GM12878 (cell line): ENCODE measurements around the gene B3GNT8. TPM values are rescaled to one million over a fixed set of nuclear protein-coding genes. Genes with fewer than 3 reads are reported as not detected.

Experiments used
- ATAC-seq: fragments of 200-7000 bp; cut with Tn5 transposase; 3 replicates; pipeline ENCODE4 v1.9.1; 2020; ENCODE audit warnings: mild to moderate bottlenecking, moderate library complexity
- BruUV-seq: library from RNA; stranded (reverse); fragments of 400-500 nt; replicated peaks from 2 replicates; lab custom pipeline; 2021; lab: Mats Ljungman, UMichigan
- CTCF ChIA-PET: fragments of 300-600 bp; sonication (Branson Sonifier 250); formaldehyde crosslinking; extraction: SDS; loops from one replicate; lab custom pipeline; 2021; ENCODE audit warnings: inconsistent platforms; lab: Yijun Ruan, JAX
- POLR2A ChIA-PET: fragments of 350-600 bp; formaldehyde crosslinking; extraction: SDS; loops from one replicate; lab custom pipeline; 2021; ENCODE audit warnings: inconsistent platforms; lab: Charles Lee
- RAD21 ChIA-PET: fragments of 300-600 bp; sonication (Branson Sonifier 250); formaldehyde crosslinking; loops from one replicate; lab custom pipeline; 2023; ENCODE audit warnings: antibody characterized with exemption; ENCODE audit not compliant: unreplicated experiment; lab: Charles Lee
- SMC1A ChIA-PET: fragments of 300-600 bp; sonication (Branson Sonifier 250); formaldehyde crosslinking; loops from one replicate; lab custom pipeline; 2023; ENCODE audit not compliant: unreplicated experiment, uncharacterized antibody; lab: Charles Lee
- DNase-seq: peaks from one replicate; pipeline ENCODE4 v3.0.0-alpha.2; 2011; ENCODE audit warnings: low read depth, low spot score
- FAIRE-seq: peaks from 3 replicates; lab custom pipeline; 2011; peaks lifted over from hg19 to GRCh38; lab: Jason Lieb, UNC
- H2AFZ ChIP-seq: 2 replicates; pipeline ENCODE4 v1.6.0; 2011; ENCODE audit warnings: low read depth, low read length, control low read depth; ENCODE audit not compliant: control insufficient read depth
- H3K27ac ChIP-seq: 2 replicates; pipeline ENCODE4 v1.5.1; 2011; ENCODE audit warnings: control low read depth; ENCODE audit not compliant: control insufficient read depth, insufficient read depth
- H3K27me3 ChIP-seq, 2 experiments: replicated peaks in 1 of 2; 2 replicates each; pipeline versions ENCODE4 v1.6.0 to v1.6.1; 2011; ENCODE audit warnings: low read length in 1 of 2; ENCODE audit not compliant: control insufficient read depth in 2 of 2, insufficient read depth in 2 of 2
- H3K36me3 ChIP-seq, 2 experiments: 2 replicates each; pipeline ENCODE4 v1.5.1; 2011; ENCODE audit warnings: low read length in 1 of 2; ENCODE audit not compliant: control insufficient read depth in 2 of 2, insufficient read depth in 2 of 2
- H3K4me1 ChIP-seq: 2 replicates; pipeline ENCODE4 v1.6.1; 2011; ENCODE audit warnings: mild to moderate bottlenecking, low read length, moderate library complexity, mixed read lengths; ENCODE audit not compliant: control insufficient read depth, insufficient read depth
- H3K4me2 ChIP-seq: 2 replicates; pipeline ENCODE4 v1.6.0; 2011; ENCODE audit warnings: control low read depth; ENCODE audit not compliant: control insufficient read depth, insufficient read depth
- H3K4me3 ChIP-seq: fragments of 200-600 bp; sonication (generic); 2 replicates; pipeline ENCODE4 v1.5.1; 2016
- H3K79me2 ChIP-seq: 2 replicates; pipeline ENCODE4 v1.6.0; 2011; ENCODE audit warnings: low read length; ENCODE audit not compliant: control insufficient read depth, insufficient read depth
- H3K9ac ChIP-seq: 2 replicates; pipeline ENCODE4 v1.8.0; 2011; ENCODE audit warnings: low read length, control low read depth, mixed read lengths; ENCODE audit not compliant: control insufficient read depth, insufficient read depth
- H3K9me3 ChIP-seq: replicated peaks from 3 replicates; pipeline ENCODE4 v1.5.1; 2011; ENCODE audit warnings: mild to moderate bottlenecking, low read length; ENCODE audit not compliant: control insufficient read depth, insufficient read depth
- H4K20me1 ChIP-seq: 2 replicates; pipeline ENCODE4 v1.6.0; 2011; ENCODE audit not compliant: control insufficient read depth, insufficient read depth
- CHD4 ChIP-seq: fragments of 200-600 bp; sonication (generic); IDR thresholded peaks from 2 replicates; pipeline ENCODE4 v1.6.1; 2016; ENCODE audit warnings: mild to moderate bottlenecking
- EZH2 ChIP-seq: IDR thresholded peaks from 2 replicates; pipeline ENCODE4 v1.6.1; 2012; ENCODE audit warnings: low read depth, mild to moderate bottlenecking, control low read depth, inconsistent platforms, low read length, borderline replicate concordance; ENCODE audit not compliant: control insufficient read depth
- KDM1A ChIP-seq: fragments of 200-600 bp; sonication (generic); IDR thresholded peaks from 2 replicates; pipeline ENCODE4 v1.6.1; 2016; ENCODE audit warnings: borderline replicate concordance
- MXI1 ChIP-seq: fragments of 150-350 bp; IDR thresholded peaks from 2 replicates; pipeline ENCODE4 v1.6.1; 2011; ENCODE audit warnings: low read depth, mild to moderate bottlenecking, inconsistent platforms, low read length, improper control_type of control experiment
- NR2C1 ChIP-seq: fragments of 450-650 bp; IDR thresholded peaks from 2 replicates; pipeline ENCODE4 v1.6.1; 2017; ENCODE audit warnings: antibody characterized with exemption, mild to moderate bottlenecking, moderate library complexity
- TAF1 ChIP-seq: IDR thresholded peaks from 2 replicates; pipeline ENCODE4 v1.6.1; 2011; ENCODE audit warnings: mild to moderate bottlenecking, low read depth, low read length, borderline replicate concordance
- ZNF24 ChIP-seq: fragments of 450-650 bp; IDR thresholded peaks from 2 replicates; pipeline ENCODE4 v1.6.1; 2017; ENCODE audit warnings: antibody characterized with exemption, mild to moderate bottlenecking
- ZNF622 ChIP-seq: fragments of 450-650 bp; IDR thresholded peaks from 2 replicates; pipeline ENCODE4 v1.6.1; 2017; ENCODE audit warnings: mild to moderate bottlenecking, inconsistent platforms
- WGBS: methylation state at CpG from one replicate; pipeline ENCODE4 v1.1.6; 2016; ENCODE audit warnings: low lambda C conversion rate; ENCODE audit not compliant: insufficient replicate concordance, insufficient coverage; ENCODE audit errors: missing lambda C conversion rate; 5-methylcytosine and 5-hydroxymethylcytosine counted together
- in situ Hi-C: fragments of 300-500 bp; cut with MboI; formaldehyde crosslinking; loops from 9 replicates; pipeline ENCODE4 v1.14.3; 2018; ENCODE audit warnings: mixed read lengths
- intact Hi-C: fragments of 100-400 bp; cut with micrococcal nuclease; formaldehyde crosslinking; loops from one replicate; pipeline ENCODE4 v1.14.2; 2022; ENCODE audit not compliant: unreplicated experiment
- polyA plus RNA-seq, 11 experiments: library from polyadenylated mRNA; depleted of rRNA in 4 of 11; unstranded in 6 of 11; stranded (reverse) in 5 of 11; fragments of >200 nt; fragmentation: Nextera tagmentation in 4 of 11; fragmentation: Illumina TruSeq in 1 of 11; extraction: Ambion mirVana in 4 of 11; extraction: Trizol in 1 of 11; gene quantifications; 1 replicate in 1 of 11; 2 replicates in 10 of 11; pipeline versions ENCODE4 v1.2.1 to v1.2.3, GENCODE V29; 2011 to 2016; ENCODE audit warnings: inconsistent platforms in 2 of 11, missing spikeins in 2 of 11, low read depth in 1 of 11
- total RNA-seq, 4 experiments: library from RNA; depleted of rRNA in 3 of 4; stranded (reverse); fragments of >200 nt in 3 of 4; fragmentation: Illumina TruSeq in 1 of 4; extraction: Trizol in 1 of 4; gene quantifications; 2 replicates each; pipeline versions ENCODE4 v1.2.1 to v1.2.3, GENCODE V29; 2013 to 2021
- TF ChIP-seq, protein P1 (sequence below): fragments of 450-650 bp; IDR thresholded peaks from 2 replicates; pipeline ENCODE4 v1.6.1; 2016; ENCODE audit warnings: mild to moderate bottlenecking
- TF ChIP-seq, protein P2 (sequence below): IDR thresholded peaks from 2 replicates; pipeline ENCODE4 v1.6.1; 2011; ENCODE audit warnings: borderline replicate concordance, low read depth, mild to moderate bottlenecking, moderate library complexity, mixed read lengths, low read length; ENCODE audit not compliant: insufficient read depth; ENCODE audit errors: extremely low read length
- TF ChIP-seq, protein P3 (sequence below): fragments of 450-650 bp; formaldehyde crosslinking; IDR thresholded peaks from 2 replicates; pipeline ENCODE4 v1.5.0; 2022; ENCODE audit warnings: mild to moderate bottlenecking, missing genetic modification characterization

B3GNT8 gene
- total and polyA plus RNA-seq, 10 of the 15 experiments (the other 5 are each of a cell fraction or from before 2014, with no cell fraction given), result 0.06 to 1.2 (median 0.31) TPM; not detected in 4

DNA sequence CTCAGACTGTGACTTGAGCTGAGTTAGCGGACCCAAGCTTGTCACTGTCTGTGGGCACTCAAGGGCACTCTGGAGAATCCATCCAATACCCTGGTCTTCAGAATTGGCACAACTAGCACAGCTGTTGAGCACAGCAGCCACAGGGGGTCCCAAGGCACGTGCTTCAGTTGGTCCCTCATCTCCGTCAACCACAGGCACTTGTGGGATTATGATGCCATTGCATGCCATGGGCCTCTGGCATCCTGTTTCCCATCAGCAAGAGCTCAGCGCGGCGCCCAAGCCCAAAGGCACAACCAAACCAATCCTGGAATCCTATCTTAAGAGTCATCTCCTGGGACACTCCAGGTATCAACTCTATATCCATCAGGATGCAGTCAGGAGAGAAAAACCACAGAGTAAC lies 3.7 kb upstream of the B3GNT8 start:
- 100% methylated on average over 6 of the region's 6 CpGs for WGBS
- intact Hi-C loops, result no loop called here
- Histone ChIP-seq H3K27ac (no peak overlapping the region), H3K36me3 (peaks cover 9 to 16% of the 10 kb centered on the region in 2 experiments), H3K27me3 (no peaks in the 10 kb centered on the region), H4K20me1 (no peaks in the 10 kb centered on the region; the same call in 1 of the 2 replicates), H3K4me2 (no peak overlapping the region), H3K4me3 (no peak overlapping the region), H2AFZ (no peak overlapping the region), H3K4me1 (peaks cover 9% of the 10 kb centered on the region), H3K9me3 (no peaks in the 10 kb centered on the region), H3K9ac (no peak overlapping the region), H3K79me2 (no peaks in the 10 kb centered on the region; the same call in 1 of the 2 replicates)
- BruUV-seq, result no TSS peak
- ChIA-PET CTCF (interaction anchor here (0.6 to 1.7 kb wide), 7 partner anchors 8 to 139 kb away, joined by 3 to 7 read pairs (median 3); partner anchors contain the start of genes B9D2 and DMAC2), RAD21 (no interaction called here), POLR2A (no interaction called here), SMC1A (interaction anchor here (1.0 kb wide), 1 partner anchor 32 kb away, joined by 4 read pairs; no protein-coding TSS in a partner anchor)
- no peak for TF ChIP-seq TAF1
- TF ChIP-seq, protein P1, sequence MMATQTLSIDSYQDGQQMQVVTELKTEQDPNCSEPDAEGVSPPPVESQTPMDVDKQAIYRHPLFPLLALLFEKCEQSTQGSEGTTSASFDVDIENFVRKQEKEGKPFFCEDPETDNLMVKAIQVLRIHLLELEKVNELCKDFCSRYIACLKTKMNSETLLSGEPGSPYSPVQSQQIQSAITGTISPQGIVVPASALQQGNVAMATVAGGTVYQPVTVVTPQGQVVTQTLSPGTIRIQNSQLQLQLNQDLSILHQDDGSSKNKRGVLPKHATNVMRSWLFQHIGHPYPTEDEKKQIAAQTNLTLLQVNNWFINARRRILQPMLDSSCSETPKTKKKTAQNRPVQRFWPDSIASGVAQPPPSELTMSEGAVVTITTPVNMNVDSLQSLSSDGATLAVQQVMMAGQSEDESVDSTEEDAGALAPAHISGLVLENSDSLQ, result no peak
- no peak for TF ChIP-seq ZNF622
- no peak for TF ChIP-seq CHD4
- no peak for TF ChIP-seq NR2C1
- TF ChIP-seq MXI1, result no peak
- no peak for TF ChIP-seq KDM1A
- TF ChIP-seq, protein P2, sequence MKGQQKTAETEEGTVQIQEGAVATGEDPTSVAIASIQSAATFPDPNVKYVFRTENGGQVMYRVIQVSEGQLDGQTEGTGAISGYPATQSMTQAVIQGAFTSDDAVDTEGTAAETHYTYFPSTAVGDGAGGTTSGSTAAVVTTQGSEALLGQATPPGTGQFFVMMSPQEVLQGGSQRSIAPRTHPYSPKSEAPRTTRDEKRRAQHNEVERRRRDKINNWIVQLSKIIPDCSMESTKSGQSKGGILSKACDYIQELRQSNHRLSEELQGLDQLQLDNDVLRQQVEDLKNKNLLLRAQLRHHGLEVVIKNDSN, result no peak
- TF ChIP-seq, protein P3, sequence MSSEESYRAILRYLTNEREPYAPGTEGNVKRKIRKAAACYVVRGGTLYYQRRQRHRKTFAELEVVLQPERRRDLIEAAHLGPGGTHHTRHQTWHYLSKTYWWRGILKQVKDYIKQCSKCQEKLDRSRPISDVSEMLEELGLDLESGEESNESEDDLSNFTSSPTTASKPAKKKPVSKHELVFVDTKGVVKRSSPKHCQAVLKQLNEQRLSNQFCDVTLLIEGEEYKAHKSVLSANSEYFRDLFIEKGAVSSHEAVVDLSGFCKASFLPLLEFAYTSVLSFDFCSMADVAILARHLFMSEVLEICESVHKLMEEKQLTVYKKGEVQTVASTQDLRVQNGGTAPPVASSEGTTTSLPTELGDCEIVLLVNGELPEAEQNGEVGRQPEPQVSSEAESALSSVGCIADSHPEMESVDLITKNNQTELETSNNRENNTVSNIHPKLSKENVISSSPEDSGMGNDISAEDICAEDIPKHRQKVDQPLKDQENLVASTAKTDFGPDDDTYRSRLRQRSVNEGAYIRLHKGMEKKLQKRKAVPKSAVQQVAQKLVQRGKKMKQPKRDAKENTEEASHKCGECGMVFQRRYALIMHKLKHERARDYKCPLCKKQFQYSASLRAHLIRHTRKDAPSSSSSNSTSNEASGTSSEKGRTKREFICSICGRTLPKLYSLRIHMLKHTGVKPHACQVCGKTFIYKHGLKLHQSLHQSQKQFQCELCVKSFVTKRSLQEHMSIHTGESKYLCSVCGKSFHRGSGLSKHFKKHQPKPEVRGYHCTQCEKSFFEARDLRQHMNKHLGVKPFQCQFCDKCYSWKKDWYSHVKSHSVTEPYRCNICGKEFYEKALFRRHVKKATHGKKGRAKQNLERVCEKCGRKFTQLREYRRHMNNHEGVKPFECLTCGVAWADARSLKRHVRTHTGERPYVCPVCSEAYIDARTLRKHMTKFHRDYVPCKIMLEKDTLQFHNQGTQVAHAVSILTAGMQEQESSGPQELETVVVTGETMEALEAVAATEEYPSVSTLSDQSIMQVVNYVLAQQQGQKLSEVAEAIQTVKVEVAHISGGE (CRISPR knock-in tag), result no peak
- TF ChIP-seq EZH2, result no peak
- no peak for TF ChIP-seq ZNF24
- in situ Hi-C loops, result no loop called here
- ATAC-seq (no peak), FAIRE-seq (no peak), DNase-seq (no peak)
